Measurements from ENCODE around the gene TMEM225B.
"Not testable (repeated sequence)": the region's sequence is repeated elsewhere in the genome, so short reads cannot be mapped to it uniquely, and the experiment has no call there.

TMEM225B gene

DNA sequence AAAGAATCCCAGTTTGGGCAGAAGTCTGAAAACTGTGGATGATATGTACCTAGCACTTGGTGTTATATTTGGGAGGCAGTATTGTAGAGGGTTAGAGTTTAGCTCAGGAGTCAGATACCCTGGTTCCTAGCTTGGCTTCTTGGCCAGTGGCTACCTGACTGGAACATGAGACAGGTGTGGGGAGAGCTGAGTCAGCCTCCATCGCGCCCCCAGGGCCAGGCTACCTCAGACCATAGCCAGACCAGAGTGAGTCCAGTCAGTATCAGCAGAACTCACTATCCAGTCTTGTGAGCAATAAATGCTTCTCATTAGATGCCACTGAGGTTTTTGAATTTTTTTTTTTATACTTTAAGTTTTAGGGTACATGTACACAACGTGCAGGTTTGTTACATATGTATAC is 55.7 kb downstream of the TMEM225B start:
- no peak for DNase-seq (ENCODE audit: low read depth in 2 of 3, low spot score in 2 of 3)

DNA sequence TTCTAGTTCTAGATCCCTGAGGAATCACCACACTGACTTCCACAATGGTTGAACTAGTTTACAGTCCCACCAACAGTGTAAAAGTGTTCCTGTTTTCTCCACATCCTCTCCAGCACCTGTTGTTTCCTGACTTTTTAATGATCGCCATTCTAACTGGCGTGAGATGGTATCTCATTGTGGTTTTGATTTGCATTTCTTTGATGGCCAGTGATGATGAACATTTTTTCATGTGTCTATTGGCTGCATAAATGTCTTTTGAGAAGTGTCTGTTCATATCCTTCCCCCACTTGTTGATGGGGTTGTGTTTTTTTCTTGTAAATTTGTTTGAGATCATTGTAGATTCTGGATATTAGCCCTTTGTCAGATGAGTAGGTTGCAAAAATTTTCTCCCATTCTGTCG is 56.6 kb downstream of the TMEM225B start:
- not testable (repeated sequence) for DNase-seq (ENCODE audit: low read depth in 2 of 3, low spot score in 2 of 3)

DNA sequence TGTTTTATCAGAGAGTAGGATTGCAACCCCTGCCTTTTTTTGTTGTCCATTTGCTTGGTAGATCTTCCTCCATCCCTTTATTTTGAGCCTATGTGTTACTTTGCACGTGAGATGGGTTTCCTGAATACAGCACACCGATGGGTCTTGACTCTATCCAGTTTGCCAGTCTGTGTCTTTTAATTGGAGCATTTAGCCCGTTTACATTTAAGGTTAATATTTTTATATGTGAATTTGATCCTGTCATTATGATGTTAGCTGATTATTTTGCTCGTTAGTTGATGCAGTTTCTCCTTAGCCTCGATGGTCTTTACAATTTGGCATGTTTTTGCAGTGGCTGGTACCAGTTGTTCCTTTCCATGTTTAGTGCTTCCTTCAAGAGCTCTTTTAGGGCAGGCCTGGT is 59.8 kb downstream of the TMEM225B start:
- not testable (repeated sequence) for DNase-seq (ENCODE audit: low read depth in 2 of 3, low spot score in 2 of 3)
